NB4 (cell line): Measurements from ENCODE around the gene CUX1.

Experiments
- CTCF ChIP-seq: IDR thresholded peaks from one replicate; pipeline ENCODE4 v1.5.1; 2012; ENCODE audit warnings: low read depth, low read length
- MAX ChIP-seq: IDR thresholded peaks from 2 replicates; pipeline ENCODE4 v1.6.1; 2011; ENCODE audit warnings: low read depth, low read length
- POLR2A ChIP-seq: IDR thresholded peaks from 2 replicates; pipeline ENCODE4 v1.6.1; 2011; ENCODE audit warnings: mild to moderate bottlenecking; ENCODE audit not compliant: insufficient read length; ENCODE audit errors: extremely low read depth

DNA sequence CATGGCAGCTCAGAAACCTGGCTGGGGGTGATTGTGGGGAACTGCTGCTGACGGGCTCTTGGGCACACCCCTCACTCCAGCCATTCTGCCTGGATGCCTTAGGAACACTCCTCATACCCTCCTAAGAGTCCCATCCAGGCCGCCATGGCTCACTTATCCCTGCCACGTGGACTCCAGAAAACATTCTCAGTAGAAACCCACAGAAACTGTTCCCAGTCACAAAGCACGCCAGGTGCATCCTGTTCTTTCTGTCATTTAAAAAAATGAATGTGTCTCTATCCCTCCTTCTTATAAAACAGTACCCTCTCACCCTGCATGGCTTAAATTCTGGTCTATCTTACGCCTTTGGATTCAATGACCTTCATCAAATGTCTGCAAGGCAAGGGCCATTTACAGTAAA is 177.7 kb downstream of the CUX1 start:
- TF ChIP-seq CTCF (no peak), POLR2A (no peak), MAX (no peak)
